Measurements from ENCODE around the gene UTS2R.

DNA sequence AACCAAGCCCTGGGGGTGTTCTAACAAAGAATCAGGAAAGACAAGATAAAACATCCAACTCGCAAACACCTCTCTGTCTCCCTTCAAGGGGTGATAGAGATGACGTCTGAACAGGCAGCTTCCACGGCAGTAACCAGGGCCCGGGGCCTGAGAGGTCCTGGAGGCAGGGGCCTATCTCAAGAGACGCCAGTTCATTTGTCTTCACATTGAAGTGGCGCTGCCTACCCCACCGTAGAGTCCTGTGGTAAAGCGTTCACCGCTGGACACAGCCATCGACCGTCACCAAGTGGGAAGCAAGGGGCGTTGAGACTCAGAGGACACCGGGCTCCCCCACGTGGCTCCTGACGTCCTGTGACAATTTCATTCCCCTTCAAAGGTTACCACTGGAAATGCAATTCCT lies 21.4 kb downstream of the UTS2R start:
- TF ChIP-seq, protein P1, sequence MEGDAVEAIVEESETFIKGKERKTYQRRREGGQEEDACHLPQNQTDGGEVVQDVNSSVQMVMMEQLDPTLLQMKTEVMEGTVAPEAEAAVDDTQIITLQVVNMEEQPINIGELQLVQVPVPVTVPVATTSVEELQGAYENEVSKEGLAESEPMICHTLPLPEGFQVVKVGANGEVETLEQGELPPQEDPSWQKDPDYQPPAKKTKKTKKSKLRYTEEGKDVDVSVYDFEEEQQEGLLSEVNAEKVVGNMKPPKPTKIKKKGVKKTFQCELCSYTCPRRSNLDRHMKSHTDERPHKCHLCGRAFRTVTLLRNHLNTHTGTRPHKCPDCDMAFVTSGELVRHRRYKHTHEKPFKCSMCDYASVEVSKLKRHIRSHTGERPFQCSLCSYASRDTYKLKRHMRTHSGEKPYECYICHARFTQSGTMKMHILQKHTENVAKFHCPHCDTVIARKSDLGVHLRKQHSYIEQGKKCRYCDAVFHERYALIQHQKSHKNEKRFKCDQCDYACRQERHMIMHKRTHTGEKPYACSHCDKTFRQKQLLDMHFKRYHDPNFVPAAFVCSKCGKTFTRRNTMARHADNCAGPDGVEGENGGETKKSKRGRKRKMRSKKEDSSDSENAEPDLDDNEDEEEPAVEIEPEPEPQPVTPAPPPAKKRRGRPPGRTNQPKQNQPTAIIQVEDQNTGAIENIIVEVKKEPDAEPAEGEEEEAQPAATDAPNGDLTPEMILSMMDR (IDR thresholded peaks at IDR 0.05): no peak
- TF ChIP-seq POLR2A (IDR thresholded peaks at IDR 0.05): no peak

Measured in adrenal gland (tissue), 5 donors.